ENCODE measurements around the gene HSPD1.

DNA sequence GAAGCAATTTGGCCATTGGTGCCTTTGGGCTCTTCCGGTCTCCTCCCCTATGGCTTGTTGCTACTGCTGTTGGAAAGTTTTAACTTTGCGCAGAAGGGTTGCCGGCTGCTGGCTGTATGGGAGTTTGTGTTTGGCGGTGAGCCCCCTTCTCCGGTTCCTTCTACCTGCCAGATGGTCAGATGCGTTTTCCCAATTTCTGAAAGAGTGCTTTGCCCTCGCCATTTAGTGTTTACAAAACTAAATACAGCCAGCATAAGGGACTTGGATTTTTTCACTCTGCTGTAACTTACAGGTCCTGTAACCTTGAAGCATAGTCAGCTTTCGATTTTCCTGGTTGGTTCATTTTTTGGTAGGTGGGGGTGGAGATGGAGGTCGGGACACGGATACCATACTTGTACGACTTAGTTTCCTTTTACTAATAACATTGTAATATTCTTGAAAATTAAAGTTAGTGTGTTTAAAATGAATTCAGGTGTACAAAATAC, 45.7 kb downstream of the HSPD1 start:
- TF ChIP-seq, protein P1, sequence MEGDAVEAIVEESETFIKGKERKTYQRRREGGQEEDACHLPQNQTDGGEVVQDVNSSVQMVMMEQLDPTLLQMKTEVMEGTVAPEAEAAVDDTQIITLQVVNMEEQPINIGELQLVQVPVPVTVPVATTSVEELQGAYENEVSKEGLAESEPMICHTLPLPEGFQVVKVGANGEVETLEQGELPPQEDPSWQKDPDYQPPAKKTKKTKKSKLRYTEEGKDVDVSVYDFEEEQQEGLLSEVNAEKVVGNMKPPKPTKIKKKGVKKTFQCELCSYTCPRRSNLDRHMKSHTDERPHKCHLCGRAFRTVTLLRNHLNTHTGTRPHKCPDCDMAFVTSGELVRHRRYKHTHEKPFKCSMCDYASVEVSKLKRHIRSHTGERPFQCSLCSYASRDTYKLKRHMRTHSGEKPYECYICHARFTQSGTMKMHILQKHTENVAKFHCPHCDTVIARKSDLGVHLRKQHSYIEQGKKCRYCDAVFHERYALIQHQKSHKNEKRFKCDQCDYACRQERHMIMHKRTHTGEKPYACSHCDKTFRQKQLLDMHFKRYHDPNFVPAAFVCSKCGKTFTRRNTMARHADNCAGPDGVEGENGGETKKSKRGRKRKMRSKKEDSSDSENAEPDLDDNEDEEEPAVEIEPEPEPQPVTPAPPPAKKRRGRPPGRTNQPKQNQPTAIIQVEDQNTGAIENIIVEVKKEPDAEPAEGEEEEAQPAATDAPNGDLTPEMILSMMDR (IDR thresholded peaks at IDR 0.05; ENCODE audit: low read depth, low read length, poor library complexity, severe bottlenecking) = no peak
- no peak for TF ChIP-seq EZH2phosphoT487 (IDR thresholded peaks at IDR 0.05; ENCODE audit: borderline replicate concordance, low read length)
